DLD1 (cell line): Measurements from ENCODE around the gene ZNF841.
"Not testable (repeated sequence)": the region's sequence is repeated elsewhere in the genome, so short reads cannot be mapped to it uniquely, and the experiment has no call there.

Source experiments
- in situ Hi-C: cut with HindIII; loops from 2 replicates; pipeline ENCODE4 v1.10.0; 2017; ENCODE audit warnings: low sequenced_read_pairs

Gene ZNF841

DNA sequence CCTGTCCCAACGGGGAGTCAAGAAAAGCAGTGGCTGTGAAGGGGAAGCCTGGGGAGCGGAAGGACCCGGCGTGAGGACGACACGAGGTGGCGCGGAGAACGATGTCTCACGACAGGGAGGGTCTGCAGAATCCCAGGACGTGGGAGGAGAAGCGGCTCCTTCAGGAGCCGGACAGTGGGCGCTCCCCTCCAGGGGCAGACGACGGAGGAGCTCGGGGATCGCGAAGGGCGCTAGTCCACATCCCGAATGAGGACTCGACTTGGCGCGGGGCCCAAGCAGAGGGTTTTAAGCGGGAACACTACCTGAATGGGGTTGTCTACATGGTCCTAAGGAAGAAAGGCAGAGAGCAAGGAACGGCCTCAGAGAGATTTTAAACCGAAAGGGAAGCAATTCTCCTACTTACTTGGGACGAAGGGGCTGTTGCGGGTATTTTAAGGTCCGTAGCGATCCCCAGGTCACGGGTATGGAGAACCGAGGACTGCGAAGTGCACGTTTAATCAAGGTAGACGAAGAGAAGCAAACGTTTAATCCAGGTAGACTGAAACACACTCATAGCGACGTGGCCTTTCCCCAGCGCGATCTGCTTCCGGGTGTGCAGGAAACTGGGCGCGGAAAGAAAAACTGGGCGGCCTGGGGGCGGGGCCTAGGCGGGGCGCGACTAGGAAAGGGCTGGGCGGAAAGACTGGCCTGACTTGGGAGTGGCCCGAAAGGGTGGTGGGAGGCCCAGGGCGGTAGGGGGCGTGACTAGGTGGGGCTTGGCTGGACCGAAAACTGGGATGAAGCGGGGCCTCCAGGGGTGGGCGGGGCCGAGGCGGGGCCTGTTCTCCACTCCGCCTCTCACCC is at the start of gene ZNF841:
ZNF841 (minus strand) TSS at position 594 of the 843 bp plus-strand sequence. CDS start 10,964 bp downstream, outside the sequence.
- in situ Hi-C loops, result no loop called here

DNA sequence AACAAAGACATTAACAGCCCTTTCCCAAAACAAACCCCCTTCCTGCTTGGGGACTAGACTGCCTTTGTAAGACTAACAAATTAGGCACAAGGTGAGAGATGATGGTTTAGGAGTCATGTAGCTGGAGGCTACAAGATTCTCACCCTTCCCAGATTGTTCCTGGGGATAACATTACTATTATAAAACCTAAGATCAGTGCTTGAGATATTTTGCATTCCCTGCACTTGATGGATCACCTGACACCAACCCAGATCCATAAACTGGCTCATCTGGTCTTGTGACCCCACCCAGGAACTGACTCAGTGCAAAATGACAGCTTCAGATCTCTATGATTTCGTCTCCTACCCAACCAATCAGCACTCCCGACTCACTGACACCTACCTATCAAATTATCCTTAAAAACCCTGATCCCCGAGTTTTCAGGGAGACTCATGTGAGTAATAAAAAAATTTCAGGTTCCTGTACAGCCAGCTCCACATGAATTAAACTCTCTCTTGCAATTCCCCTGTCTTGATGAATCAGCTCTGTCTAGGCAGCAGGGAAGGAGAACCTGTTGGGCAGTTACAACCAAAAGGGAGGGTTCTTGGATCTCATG is 46.5 kb upstream of the ZNF841 start:
- in situ Hi-C loops, result no loop called here

DNA sequence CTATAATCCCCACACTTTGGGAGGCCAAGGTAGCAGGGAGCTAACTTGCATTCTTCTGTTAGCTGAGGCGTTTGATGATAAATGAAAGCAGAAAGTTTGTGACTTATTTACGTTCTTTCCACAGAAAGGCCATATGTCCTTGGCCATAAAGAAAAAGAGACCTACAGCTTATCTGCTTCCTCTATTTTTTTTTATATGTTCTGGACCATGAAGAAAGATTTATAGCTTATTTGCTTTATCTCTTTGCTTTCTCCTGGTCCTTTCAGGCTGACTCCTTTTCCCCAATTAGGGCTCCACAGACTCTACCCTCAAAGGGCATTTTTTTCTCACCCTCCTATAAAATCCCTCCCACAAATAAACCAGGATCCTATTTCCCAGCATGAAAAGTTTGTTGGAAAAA is 45.6 kb upstream of the ZNF841 start:
- in situ Hi-C loops, result no loop called here

DNA sequence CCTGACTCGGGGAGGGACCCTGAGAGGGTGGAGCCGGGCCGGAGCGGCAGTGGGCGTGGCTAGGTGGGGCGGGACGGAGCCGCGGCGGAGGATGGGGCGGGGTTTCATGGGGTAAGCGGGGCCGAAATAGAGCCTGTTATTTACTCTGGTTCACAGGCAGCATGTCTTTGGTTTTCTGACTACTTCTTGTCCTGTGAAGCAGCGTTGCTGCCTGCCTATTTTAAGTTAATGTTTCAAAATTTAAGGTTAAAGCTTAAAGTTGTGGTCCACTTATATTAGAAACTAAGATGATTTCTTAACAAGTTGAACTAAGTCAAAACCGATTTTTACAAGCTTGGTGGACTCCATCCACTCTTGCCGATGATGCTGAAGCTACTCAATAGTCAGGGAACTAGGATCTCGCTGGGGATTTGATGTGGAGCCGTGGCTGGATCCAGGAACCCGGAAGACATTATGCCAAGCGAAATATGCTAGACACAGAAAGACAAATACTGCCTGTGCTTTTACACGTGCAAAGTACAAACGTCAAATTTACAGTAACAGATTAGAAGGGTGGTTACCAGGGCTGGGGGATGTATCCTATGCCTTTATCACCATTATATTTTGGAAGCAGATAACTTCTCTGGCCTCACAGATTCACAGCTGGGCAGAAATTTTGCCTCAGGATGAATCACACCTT is 44.6 kb upstream of the ZNF841 start:
- in situ Hi-C loops, result no loop called here

DNA sequence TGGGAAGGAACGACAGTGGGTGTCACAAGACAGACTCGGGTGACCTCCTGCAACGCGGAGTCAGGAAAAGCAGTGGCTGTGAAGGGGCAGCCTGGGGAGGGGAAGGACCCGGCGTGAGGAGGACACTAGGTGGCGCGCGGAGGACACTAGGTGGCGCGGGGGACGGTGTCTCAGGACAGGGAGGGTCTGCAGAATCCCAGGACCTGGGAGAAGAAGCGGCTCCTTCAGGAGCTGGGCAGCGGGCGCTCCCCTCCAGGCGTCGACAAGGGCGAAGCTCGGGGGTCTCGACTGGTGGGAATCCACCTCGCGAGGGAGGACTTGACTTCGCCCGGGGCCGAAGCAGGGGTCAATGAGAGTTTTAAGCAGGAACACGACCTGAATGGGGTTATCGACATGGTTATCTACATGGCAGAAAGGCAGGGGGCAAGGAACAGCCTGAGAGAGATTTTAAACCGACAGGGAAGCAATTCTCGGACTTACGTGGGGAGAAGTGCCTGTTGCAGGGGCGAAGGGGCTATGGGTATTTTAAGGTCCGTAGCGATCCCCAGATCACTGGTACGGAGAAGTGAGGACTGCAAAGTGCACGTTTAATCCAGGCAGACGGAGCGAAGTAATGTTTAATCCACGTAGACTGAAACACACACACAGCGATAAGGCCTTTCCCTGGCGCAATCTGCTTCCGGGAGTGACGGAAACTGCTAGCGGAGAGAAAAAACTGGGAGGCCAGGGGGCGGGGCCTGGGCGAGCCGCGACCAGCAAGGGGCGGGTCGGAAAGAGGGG is 43.9 kb upstream of the ZNF841 start, which contains the start of gene ZNF616:
ZNF616 (minus strand) TSS at position 687 of the 780 bp plus-strand sequence. CDS start 9,426 bp downstream, outside the sequence.
- in situ Hi-C loops, result no loop called here

DNA sequence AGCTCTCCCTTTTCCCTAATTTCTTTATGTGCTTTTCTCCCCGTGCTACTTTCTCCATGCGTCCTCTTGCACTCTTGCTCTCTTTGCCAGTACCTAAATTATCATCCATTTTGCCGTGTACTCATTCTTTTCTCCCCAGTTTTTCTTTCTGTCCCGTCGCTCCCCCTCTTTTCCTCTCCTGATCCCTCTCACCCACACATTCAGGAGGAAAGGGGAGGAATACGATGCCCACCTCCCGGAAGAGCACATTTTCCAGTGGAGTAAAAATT is 43.4 kb upstream of the ZNF841 start:
- in situ Hi-C loops, result no loop called here

DNA sequence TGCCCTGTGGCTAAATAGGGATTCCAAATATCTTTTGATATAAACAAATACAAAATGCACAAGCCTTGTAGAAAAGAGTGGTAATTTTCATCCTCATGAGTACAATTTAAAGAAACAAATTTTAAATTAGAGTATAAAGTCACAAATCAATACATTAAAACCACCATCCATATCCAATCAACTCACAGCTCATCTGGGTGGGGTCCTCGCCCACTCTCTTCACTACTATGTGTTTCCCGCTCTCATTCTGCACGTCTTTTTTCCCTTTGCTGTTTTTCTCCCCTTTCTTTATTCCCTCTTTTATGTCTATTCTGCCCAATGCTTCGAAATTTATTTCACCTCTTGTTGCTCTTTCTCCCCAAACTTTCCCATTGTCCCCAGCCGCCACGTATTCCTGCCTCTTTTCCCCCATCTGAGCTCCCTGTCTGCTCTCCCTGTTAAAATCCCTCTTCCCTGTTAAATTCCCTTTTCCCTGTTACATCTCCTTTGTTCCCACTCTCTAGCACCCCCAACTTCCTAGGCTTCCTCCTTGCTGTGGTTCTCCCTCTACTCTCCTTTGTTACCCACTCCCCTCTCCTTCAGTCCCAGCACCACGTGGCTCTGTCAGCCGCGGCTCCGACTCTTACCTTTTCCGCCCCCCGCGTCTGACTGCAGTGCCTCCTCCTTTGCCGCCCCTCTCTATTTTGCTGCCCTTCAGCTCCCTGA is 42.9 kb upstream of the ZNF841 start:
- in situ Hi-C loops, result no loop called here

DNA sequence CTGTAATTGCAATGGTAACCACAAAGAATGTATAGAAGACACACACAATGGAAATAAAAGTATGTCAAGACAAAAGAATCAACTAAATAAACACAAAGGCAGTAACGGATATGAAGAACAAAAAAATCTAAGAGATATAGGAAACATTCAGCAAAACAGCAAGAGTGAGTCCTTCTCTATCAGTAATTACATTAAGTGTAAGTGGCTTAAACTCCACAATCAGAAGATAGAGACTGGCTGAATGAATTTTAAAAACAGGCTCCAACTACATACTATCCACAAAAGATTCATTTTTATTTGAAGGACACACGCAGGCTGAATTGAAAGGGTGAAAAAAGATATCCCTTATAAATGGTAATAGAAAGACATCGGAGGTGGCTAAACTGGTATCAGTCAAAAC is 24.7 kb upstream of the ZNF841 start:
- in situ Hi-C loops, result no loop called here

DNA sequence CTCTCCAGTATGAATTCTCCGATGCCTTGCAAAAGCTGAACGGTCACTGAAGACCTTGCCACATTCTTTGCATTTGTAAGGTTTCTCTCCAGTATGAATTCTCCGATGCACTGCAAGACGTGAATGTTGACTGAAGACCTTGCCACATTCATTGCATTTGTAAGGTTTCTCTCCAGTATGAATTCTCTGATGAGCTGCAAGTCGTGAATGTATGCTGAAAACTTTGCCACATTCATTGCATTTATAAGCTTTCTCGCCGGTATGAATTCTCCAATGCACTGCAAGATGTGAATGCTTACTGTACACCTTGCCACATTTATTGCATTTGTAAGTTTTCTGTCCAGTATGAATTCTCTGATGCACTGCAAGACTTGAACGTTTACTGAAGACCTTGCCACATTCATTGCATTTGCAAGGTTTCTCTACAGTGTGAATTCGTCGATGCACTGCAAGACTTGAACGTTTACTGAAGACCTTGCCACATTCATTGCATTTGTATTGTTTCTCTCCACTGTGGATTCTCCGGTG is 20.0 kb upstream of the ZNF841 start:
- in situ Hi-C loops, result no loop called here

DNA sequence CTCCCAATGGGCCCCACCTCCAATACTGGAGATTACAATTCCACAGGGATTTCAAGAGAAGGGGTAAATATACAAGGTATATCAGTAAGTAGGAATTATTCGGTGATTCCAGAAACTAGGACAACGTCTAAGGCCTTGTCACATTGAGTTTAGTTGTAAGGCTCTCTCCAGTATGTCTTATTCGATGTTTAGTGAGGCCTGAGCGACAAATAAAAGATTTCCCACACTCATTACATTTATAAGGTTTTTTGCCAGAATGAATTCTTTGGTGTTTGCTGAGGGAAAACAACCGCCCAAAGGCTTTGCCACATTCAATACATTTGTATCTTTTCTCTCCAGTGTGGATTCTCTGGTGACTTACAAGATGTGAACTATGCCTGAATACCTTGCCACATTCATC is 19.1 kb upstream of the ZNF841 start:
- in situ Hi-C loops, result no loop called here

DNA sequence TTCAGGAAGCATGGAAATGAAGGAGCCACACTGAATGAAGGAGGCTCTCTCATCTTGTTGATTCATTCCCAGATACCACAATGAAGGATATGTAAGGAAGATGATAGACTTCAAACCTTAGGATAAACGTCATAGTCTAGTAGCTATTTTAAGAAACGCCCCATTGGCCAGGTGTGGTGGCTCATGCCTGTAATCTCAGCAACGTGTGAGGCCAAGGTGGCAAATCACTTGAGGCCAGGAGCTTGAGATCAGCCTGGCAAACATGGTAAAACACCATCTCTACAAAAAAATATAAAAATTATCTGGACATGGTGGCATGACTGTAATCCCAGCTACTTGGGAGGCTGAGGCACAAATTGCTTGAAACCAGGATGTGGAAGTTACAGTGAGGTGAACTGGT is 17.1 kb upstream of the ZNF841 start:
- in situ Hi-C loops, result no loop called here

DNA sequence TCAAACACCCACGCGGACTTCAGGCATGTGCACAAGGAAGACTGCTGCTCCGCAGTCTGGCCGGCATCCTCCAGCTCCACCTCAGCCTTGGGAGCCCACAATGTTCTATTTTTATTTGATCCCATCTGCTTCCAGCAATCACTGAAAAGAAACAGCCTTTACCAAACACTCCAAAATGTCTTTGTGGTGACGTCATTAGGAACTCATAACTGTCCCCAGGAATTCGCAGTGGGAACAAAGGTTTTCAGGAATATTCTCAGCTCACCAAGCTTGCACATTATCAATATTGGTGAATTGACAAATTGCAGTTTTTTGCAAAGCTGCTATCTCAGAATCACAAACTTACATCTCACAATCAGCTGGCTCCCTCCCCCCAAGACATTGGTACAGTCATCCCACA is 15.2 kb upstream of the ZNF841 start:
- in situ Hi-C loops, result no loop called here

DNA sequence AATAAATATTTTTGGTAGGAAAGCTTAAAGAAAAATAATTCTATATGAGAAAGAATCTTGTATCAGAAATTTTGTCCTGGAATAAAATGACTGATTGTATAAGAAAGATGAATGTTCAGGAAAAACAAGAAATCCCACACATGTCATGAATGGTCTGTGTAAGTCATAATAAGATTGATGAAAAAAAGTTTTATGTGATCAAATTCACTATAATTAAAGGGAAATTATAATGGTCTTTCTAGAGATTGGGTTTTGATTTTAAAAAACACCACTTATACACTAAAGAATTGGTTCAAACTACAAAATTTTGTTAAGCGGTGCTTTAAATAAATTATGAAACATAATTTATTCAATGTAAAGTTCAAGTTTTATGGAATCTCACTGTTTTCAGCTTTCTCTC is 7.2 kb upstream of the ZNF841 start:
- in situ Hi-C loops, result no loop called here

DNA sequence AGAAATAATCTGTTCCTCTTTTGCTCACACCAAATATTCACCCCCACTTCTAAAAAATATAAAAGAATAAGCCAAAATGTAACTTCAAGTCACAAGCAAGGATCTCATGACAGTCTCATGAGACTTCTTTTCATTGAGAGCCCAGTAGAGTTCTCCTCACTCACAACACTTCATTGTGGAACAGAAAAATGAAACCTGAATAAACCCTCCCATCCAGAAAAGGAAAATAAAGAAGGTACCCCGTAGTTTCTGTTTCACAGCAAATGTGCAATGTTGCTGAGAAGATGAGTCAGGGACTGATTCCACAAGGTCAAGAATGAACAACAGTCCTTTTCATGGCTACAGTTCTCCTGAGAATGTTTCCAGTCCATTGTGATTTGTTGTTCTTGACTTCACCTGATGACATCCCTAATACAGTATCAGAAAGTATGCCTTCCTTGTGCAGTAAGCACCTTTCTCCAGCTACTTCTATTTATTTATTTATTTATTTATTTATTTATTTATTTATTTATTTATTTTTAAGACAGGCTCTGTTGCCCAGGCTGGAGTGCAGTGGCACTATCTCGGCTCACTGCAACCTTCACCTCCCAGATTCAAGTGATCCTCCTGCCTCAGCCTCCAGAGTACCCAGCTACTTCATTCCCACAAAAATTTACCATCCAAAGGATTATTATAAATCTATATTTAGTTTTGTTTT is 6.4 kb upstream of the ZNF841 start:
- in situ Hi-C loops, result no loop called here

DNA sequence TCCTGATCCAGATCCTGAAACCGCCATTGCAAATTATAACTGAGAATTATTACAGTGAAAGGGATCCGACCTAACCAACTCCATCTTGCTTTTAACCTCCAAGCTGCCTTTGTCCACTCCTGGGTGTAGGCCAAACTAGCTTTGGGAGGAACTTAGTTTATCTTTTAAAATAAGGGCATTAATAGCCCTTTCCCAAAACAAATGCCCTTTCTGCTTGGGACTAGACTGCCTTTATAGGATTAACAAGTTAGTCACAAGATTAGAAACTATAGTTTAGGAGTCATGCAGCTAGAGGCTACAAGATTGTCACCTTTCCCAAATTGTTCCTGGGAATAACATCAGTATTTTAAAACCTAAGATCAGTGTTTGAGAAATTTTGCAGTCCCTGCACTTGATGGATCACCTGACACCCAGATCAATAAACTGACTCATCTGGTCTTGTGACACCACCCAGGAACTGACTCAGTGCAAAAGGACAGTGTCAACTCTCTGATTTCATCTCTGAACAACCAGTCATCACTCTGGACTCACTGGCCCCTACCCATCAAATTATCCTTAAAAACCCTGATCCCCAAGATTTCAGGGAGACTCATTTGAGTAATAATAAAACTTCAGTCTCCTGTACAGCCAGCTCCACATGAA is 4.1 kb upstream of the ZNF841 start:
- in situ Hi-C loops, result no loop called here

DNA sequence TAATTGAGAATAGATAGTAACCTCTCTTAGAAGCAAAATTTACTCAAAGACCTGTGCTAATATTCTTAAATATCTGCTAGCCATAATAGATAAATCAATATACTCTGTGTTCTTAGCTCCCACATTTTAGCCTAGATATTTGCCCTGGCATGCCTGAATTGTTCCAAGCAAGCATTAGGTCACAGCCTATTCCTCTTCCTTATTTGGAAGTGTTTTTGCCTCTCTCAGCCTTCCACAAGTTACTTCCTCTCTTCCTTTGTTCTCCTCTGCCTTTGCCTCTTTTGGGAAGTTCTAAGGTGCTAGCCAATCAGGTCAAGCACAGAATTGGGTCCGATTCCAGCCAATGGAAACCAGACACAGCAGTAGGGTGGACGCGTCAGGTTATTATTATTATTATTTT is 851 bp upstream of the ZNF841 start:
- in situ Hi-C loops, result not testable (repeated sequence)

DNA sequence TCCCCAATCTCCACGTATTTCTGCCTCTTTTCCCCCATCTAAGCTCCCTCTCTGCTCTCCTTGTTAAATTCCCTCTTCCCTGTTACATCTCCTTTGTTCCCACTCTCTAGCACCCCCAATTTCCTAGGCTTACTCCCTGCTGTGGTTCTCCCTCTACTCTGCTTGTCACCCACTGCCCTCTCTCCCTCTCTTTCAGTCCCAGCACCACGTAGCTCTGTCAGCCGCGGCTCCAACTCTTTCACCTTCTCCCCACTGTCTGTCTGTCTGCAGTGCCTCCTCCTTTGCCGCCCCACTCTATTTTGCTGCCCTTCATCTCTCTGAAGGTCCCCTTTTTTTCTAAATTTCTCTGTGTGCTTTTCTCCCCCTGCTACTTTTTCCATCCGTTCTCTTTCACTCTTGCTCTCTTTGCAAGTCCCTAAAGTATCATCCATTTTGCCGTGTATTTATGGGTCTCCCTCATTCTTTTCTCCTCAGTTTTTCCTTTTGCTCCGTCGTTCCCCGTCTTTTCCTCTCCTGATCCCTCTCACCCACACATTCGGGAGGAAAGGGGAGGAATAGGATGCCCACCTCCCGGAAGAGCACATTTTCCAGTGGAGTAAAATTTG is 937 bp downstream of the ZNF841 start:
- in situ Hi-C loops, result no loop called here

DNA sequence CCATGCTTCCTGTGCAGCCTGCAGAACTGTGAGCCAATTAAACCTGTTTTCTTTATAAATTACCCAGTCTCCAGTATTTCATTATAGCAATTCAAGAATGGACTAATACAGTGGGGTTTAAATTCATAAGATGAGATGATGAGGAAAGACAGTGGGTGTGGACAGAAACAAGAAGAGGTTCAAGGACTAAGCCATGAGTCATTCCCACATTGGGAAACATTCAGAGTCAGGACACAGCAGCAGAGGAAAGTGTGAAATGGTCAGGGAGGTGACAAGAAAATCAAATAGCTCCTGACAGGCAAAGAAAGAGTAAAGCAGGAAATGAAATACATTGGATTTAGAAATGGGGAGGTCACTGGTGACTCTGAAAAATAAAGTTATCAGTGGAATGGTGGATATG is 9.1 kb downstream of the ZNF841 start:
- in situ Hi-C loops, result no loop called here

DNA sequence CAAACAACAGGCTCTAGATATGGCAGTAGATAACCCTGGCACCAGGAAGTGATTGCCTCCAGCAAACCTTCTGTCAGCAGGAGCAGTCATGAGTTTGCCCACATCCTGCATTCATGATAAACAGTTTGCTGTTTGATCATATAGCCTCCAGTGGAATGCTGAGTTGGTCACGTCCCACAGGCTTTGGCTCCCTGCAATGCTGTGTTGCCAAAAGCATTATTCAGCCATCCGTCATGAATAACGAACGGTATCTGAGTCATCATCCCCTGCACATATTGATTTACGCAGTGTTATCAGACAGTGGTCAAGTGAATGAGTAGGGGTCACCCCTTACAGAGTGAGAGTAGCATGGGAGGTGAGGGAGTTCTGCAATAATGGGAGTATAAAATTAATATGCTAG is 25.1 kb downstream of the ZNF841 start:
- in situ Hi-C loops, result no loop called here
